HEK293T (cell line): ENCODE results near the gene GP9.

ENCODE experiments used
- ARNT ChIP-seq: fragments of 450-650 bp; IDR thresholded peaks from 2 replicates; pipeline ENCODE4 v1.6.1; 2017; ENCODE audit warnings: mild to moderate bottlenecking
- BHLHE40 ChIP-seq: fragments of 450-650 bp; IDR thresholded peaks from 2 replicates; pipeline ENCODE4 v1.6.1; 2016; ENCODE audit warnings: mild to moderate bottlenecking, moderate library complexity, borderline replicate concordance
- ELF4 ChIP-seq: fragments of 450-650 bp; IDR thresholded peaks from 2 replicates; pipeline ENCODE4 v1.6.1; 2017; ENCODE audit warnings: antibody characterized with exemption
- L3MBTL2 ChIP-seq: fragments of 450-650 bp; conservative IDR thresholded peaks from 2 replicates; pipeline ENCODE4 v1.6.1; 2016; ENCODE audit warnings: mild to moderate bottlenecking
- SUZ12 ChIP-seq: fragments of 450-650 bp; IDR thresholded peaks from 2 replicates; pipeline ENCODE4 v1.6.1; 2016; ENCODE audit warnings: mild to moderate bottlenecking

DNA sequence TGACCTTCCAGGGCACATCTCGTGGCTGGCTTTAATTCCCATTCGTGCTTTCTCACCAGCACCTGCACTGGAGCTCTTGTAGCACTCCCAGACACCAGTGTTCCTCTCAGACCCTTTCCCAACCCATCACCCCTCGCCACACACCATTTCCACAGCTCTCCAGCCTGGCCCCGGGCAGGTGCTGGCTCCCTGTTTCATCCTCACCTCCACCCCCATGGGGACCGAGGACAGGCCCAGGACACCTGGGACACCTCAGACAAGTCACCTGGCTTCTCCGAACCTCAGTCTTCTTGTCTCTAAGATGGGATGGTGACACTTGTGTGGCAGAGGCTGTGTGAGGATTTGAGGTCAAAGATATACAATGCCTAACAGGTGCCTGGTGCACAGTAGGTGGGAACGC lies 27.4 kb upstream of the GP9 start:
- no peak for TF ChIP-seq SUZ12
- TF ChIP-seq L3MBTL2: no peak
- no peak for TF ChIP-seq ARNT
- no peak for TF ChIP-seq BHLHE40
- no peak for TF ChIP-seq ELF4
